GM19351 (cell line): ENCODE results near the gene FRYL.
"Not testable (repeated sequence)": the region's sequence is repeated elsewhere in the genome, so short reads cannot be mapped to it uniquely, and the experiment has no call there.

ENCODE experiments used
- ATAC-seq: cut with Tn5 transposase; IDR thresholded peaks from one replicate; pipeline ENCODE4 v1.9.1; 2021; ENCODE audit warnings: mild to moderate bottlenecking, moderate library complexity; ENCODE audit not compliant: unreplicated experiment

The FRYL gene

DNA sequence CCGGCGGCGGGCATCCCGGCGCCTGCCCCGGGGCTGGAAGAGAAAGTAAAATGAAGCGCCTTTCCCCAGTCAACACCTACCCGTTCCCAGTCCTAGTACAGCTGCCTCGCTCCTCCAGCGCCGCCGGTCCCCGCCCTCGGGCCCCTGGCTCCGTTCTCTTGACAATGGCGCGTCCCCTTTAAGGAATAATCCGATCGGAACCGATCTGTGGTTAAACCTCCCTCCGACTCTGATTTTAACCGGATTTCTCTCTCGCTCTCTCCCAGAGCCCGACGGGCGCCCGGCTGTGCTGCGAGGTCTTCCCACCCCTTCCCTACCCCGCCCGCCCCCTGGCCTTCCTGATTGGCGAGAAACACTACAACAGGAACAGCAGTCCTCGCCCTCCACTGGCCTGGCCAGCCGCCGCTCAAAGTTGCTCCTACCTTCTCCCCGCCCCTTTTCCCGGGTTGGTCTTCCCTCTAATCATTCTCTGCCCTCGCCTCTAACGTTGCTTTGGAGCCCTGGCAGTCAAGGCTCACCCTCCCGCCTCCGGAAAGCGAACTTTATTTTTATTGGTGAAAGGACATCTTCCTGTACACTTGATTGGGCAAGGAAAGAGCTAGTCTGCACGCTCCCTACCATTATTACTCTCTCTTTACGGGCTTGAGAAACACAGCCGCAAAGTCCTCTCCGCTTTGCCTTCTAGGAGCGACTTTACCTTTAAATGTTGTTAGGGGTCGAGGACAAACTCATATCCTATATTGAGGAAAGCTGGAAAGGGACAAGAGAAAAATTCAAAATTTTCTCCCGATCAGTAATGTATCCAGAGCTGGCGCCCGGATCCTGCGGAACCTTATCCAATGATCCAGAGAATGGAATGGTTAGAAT is at the start of gene FRYL:
Gene FRYL, minus strand, starts transcription at position 282 of the 867 bp plus-strand sequence. CDS start 145,869 bp downstream, outside the sequence.
- ATAC-seq: peak; percentile 83

DNA sequence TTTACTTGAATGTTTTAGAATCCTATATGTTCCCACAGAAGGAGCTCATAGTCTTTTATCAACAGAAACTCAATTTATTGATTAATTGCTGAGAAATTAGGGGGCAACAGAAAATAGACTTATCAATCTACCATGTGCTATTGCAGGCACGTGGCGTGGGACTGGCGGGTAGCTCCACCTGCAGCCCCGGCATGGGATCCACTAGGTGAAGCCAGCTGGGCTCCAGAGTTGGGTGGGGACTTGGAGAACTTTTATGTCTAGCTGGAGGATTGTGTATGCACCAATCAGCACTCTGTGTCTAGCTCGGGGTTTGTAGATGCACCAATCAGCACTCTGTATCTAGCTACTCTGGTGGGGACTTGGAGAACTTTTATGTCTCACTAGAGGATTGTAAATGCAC is 47.5 kb upstream of the FRYL start:
- no peak for ATAC-seq

DNA sequence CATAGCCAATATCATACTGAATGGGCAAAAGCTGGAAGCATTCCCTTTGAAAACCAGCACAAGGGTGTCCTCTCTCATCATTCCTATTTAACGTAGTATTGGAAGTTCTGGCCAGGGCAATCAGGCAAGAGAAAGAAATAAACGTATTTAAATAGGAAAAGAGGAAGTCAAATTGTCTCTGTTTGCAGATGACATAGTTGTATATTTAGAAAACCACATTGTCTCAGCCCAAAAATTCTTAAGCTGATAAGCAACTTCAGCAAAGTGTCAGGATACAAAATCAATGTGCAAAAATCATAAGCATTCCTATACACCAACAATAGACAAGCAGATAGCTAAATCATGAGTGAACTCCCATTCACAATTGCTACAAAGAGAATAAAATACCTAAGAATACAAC is 41.4 kb upstream of the FRYL start:
- ATAC-seq: not testable (repeated sequence)

DNA sequence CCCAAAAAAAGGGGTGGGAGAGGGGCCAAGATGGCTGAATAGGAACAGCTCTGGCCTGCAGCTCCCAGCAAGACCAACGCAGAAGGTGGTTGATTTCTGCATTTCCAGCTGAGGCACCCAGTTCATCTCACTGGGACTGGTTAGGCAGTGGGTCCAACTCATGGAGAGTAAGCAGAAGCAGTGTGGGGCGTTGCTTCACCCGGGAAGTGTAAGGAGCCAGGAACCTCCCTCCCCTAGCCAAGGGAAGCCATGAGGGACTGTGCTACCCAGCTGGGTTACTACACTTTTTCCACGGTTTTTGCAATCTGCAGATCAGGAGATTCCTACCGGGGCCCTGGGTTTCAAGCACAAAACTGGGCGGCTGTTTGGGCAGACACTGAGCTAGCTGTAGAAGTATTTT is 36.9 kb upstream of the FRYL start:
- no peak for ATAC-seq

DNA sequence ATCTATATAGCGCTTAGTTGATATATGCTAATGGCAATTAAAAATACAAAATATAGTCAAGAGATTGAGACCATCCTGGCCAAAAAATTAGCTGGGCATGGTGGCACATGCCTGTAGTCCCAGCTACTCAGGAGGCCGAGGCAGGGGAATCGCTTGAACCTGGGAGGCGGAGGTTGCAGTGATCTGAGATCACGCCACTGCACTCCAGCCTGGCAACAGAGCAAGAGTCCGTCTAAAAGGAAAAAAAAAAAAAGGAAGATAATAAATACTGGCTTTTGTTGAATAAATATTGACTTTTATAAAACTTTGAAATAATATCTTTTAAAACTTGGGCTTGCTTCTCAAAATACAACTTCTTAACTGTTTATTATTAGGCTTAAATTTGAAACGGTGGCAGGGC is 36.2 kb upstream of the FRYL start:
- not testable (repeated sequence) for ATAC-seq

DNA sequence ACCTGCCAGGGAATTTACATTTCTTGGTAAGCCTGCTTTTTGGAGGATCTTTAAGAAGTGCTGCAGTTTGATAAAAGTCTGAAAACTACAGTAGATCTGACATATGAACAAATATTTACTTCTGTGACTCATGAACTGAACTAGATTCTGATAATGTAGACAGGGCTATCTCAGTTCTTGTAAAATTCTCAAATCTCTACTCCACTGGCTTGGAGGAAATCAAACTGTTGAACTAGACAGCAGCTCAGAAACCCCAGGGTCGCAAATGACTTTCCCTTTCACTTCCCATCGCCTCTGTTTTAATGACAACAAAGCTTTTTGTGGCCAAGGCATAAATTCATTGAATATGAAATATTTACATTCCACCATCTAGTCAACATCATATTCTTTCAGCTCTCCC is 35.4 kb upstream of the FRYL start:
- peak; percentile 60 for ATAC-seq

DNA sequence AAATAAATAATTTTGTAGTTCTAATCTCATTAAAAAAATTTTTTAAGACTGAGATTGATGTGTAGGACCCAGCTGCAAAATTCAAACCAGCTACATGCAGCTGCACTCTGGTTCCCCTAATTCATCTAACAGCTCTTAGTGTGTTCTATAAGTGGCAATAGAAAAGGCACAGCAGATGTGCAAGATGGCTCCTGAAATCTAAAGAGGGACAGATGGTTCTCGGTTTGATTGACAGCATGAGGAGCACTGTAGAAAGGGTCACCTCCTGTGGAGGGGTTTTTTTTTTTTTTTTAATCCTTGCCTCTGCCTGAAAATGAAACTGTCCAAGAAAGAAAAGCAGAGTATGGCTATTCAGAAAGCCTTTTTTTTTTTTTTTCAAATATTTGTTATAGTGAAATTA is 33.9 kb upstream of the FRYL start:
- ATAC-seq: peak; percentile 77

DNA sequence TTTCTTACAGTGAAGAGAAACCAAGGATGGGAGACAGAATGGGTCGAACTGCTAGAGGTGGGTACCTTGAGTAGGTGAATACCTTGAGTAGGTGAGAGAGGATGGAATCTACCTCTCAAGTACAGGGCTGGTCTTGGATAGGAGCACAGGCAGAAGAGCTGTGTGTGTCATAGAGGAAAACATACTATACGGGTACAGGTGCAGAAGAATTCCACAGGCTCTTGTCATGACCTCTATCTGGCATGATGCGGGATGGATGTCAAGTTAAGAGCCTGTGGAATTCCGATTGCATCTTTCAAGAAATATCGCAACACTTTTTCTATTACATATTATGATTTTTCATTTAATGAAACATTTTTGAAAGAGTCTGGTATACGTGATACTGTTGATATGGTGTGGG is 32.8 kb upstream of the FRYL start:
- ATAC-seq: no peak

DNA sequence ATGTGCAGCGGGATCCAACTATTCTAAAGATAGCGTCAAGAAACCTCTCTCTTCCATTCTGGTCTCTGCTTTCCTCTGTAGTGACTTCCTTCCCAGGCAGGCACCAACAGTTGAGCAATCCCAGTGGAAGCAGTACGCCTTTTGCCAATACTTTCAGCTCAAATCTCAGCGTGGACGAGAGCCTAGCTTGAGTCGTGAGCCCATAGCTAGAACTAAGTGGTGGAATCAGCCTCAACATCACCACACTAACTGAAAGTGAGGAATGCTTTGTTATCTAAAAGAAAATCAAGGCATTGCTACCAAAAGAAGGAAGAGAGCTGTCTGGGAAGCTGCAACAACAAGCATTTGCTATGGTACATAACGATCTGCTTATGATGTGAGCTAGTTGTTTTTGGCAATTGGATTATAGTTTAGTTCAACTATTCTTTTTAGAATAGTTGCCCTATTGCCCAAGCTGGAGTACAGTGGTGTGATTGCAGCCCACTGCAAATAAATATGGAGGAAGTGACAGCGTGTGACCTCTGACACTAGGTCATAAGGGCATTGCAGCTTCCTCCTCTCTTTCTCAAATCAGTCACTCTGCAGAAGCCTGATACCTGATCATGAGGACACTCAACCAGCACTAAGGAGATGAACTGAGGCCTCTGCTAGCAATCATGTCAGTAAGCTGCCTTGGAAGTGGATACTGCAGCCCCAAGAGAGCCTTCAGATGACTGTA is 24.7 kb upstream of the FRYL start:
- ATAC-seq: no peak

DNA sequence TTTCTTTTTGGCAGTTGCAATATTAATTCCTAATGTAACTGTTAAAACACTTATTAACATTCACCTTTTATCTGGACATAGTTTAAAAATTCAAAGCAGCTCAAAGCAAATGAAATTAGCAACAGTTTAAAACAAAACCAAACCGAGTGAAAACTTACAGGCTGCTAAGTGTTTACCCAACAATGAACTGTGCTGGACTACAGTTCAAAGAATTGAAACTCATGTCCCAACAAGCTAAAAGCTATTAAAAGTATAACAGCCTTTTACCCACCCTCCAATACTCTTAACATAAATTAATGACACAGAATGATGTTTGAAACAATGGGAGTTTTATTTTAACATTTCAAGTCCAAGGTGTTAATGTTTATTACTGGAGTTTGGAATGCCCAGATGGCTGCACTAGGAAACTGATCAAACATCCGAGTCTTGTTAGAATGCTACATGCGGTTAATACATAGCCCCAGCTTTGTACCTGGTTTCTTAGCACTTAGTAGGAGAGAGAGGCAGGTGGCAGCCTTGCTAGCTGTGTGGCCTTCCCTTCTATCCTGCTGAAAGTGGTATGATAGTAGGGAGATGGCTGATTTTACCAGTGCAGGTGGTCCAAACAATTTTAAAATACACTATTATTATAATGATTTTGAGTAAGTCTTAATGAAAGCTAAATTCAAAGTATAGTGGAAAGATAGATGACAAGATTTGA is 21.1 kb upstream of the FRYL start:
- no peak for ATAC-seq

DNA sequence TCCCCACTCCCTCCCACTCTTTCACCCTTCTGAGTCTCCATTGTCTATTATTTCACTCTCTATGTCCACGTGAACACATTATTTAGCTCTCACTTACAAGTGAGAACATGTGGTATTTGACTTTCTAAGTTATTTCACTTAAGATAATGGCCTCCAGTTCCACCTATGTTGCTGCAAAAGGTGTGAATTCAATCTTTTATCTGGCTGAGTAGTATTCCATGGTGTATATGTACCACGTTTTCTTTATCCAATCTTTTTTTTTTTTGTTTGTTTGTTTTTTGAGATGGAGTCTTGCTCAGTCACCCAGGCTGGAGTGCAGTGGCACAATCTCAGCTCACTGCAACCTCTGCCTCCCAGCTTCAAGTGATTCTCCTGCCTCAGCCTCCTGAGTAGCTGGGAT is 20.1 kb upstream of the FRYL start:
- ATAC-seq: not testable (repeated sequence)

DNA sequence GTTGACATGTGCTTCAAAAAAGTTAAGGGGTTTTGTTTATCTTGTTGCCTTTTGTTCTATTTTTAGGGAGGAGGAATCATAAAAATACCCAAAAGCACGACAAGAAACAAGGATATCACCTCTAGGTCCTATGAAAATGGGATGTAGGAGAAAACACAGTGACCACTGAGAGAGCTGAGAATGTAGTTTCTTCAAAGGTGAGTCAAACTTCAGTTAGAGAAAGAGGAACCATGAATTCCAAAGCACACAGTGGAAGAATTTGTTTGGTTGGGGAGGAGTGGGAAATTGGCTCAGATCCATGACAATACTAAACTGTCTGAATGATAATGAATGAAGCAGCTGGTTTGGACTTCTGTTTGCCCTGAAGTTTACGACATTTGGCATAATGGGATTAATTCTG is 19.1 kb upstream of the FRYL start:
- peak; percentile 46 for ATAC-seq

DNA sequence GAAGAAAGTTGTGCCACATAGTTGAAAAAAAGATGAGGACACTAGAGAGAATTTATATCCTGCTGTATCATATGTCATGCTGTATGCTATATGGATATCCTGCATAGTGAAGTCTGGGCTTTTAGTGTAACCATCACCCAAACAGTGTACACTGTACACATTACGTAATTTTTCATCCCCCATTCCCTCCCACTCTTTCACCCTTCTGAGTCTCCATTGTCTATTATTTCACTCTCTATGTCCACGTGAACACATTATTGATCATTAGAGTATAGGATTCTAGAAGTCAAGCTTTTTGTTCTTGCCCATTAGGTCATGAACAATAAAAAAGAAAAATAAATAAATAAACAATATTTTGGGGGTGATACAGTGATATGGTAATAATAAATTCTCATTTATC is 18.0 kb upstream of the FRYL start:
- no peak for ATAC-seq

DNA sequence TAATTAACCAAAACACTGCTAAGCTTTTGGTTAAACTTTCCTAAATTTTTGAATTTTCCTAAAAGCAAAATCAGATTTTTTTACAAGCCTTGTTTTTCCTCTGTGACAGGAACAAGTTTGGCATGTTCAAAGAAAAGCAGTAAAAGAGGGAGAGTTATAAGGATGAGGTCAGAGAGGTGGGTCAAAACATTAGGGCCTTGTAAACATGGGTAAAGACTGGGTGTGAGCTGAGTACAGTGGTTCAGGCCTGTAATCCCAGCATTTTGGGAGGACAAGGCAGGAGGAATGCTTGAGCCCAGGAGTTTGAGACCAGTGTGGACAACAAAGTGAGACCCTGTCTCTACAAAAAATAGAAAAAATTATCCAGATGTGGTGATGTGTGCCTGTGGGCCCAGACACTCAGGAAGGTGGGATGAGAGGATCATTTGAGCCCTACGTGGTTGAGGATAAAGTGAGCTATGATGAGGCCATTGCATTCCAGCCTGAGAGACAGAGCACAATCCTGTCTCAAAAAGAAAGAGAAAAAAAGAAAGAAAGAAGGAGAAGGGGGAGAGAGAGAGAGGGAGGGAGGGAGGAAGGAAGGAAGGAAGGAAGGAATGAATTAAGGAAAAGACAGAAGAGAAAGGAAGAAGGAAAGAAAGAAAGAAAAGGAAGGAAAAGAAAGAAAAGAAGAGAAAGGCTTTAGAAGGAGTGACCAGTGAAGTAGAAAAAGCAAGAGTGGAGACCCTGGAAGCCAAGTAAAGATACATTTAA is 17.0 kb upstream of the FRYL start:
- no peak for ATAC-seq

DNA sequence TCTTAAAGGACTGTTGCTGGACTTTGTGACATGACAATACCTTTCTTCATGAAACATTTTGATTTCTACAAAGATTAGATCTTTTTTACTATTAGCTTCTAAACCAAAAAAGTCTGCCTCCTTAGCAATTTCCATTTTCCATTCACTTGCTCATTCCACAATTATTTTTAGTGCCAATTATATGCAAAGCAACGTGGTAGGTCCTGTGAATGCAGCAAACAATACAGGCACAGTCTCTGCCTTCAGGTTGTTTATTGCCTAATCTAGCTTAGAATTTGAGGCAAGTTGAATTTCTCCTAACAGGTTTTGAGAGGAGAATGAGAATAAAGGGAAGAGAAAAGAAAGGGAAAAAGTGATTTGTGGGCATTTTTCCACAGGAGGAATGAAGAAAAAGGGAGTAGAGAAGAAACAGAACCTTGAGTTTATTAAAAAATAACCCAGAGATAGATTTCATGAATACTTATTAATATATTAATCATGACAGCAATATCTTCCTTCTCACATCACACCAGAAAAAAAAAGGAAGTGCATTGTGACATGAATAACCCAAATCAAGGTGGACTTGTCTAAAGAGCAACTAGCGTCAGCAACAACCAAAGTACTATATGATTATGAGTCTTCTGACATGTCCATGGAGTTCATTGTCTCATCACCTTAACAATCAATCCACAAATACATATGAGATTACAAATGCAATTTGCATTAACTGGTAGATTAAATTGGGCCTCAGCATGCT is 16.3 kb upstream of the FRYL start:
- ATAC-seq: no peak

DNA sequence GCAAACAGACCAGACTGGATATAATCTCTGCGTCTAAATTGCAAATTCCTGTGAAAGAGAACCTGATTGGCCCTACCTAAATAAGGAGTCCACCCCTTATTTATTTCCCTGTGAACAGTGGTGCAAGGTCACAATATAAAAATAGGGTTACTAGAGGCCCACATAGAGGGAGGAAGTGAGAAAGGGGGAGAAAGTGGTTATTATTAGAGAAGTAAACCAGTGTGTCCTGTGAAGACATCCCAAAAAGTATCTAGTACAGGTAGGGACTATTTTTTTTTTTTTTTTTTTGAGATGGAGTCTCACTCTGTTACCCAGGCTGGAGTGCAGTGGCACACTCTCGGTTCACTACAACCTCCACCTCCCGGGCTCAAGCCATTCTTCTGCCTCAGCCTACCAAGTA is 15.0 kb upstream of the FRYL start:
- ATAC-seq: peak; percentile 41

DNA sequence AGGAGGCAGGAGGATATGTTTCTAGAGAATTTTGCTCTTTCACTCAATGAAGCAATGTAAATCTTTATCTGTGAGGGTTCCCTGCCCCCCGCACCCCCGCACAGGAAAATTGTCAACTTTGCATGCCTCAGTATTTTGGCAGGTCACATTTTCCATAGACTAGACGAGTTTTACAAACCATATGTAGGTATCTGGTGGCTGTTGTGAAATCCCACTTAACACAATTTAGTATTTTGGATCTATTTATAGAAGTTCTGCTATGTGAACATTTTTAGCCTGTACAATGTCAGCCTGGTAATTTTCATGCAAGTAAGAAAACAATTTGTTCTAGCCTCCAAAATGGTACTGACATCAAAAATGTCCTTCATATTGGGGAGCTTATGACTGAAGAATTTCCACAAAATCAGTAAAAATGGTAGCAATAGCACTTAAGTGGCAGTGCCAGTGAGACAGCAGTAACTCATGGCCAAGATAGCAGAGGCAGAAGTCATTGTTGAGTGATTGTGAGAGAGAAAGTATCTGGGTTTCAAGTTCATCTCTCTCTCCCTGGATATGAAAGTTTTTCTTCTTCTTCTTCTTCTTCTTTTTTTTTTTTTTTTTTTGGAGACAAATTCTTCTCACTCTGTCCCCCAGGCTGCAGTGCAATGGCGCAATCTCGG is 12.4 kb upstream of the FRYL start:
- ATAC-seq: peak; percentile 73

DNA sequence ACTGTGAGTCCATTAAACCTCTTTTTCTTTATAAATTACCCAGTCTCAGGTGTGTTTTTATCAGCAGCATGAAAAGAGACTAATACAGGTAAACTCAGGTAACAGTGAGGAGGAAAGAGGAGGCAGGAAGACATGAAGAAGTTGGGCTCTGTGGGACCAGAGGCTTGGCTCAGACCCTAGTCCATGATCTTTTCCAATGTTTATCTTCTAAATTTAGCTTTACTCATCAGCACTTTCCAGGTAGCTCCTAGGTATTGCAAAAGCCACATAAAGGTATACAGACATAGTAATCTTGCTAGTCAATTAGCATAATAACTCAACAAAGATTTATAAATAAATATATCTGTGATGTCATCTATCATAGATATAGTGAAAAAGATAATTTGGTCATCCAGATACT is 11.2 kb upstream of the FRYL start:
- no peak for ATAC-seq

DNA sequence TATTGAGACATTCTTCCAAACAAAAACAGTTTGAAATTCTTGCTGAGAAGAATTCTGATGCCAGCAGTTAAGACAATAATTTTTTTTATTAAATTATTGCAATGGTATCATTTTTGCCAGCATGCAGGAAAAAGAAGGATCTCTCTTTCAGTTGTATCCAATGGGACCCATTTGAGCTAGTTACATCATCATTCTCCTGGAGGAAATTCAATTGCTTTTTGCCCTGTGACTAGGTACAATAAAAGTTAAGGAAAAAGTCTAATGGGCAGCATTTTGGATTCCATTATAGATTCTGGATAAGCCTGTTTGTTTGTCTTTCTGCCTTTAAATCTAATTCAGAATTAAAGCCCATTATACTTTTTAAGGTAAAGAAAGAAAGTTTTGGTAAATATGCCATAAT is 10.5 kb upstream of the FRYL start:
- ATAC-seq: no peak

DNA sequence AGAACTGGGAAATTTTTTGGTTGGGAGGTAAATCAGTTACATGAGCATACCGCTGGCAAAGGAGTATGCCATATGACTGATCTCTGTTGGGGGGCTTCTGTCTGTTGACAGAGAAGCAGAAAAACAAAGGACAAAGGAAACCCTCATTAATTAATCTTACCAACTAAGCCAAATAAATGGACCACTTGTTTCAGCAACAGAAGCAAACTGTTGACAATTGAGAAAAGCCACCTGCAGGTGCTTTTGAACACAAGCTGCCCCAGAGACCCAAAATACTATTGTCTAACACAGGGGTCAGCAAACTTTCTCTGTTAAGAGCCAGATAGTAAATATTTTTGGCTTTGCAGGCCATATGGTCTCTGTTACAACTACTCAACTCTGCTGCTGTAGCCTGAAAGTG is 7.0 kb upstream of the FRYL start:
- no peak for ATAC-seq
